Measurements from ENCODE around the gene DNAAF2.
A peak's percentile ranks its signal among the peaks of the same experiment; 100 is the strongest.
"Not testable (repeated sequence)": the region's sequence is repeated elsewhere in the genome, so short reads cannot be mapped to it uniquely, and the experiment has no call there.

DNAAF2 gene

DNA sequence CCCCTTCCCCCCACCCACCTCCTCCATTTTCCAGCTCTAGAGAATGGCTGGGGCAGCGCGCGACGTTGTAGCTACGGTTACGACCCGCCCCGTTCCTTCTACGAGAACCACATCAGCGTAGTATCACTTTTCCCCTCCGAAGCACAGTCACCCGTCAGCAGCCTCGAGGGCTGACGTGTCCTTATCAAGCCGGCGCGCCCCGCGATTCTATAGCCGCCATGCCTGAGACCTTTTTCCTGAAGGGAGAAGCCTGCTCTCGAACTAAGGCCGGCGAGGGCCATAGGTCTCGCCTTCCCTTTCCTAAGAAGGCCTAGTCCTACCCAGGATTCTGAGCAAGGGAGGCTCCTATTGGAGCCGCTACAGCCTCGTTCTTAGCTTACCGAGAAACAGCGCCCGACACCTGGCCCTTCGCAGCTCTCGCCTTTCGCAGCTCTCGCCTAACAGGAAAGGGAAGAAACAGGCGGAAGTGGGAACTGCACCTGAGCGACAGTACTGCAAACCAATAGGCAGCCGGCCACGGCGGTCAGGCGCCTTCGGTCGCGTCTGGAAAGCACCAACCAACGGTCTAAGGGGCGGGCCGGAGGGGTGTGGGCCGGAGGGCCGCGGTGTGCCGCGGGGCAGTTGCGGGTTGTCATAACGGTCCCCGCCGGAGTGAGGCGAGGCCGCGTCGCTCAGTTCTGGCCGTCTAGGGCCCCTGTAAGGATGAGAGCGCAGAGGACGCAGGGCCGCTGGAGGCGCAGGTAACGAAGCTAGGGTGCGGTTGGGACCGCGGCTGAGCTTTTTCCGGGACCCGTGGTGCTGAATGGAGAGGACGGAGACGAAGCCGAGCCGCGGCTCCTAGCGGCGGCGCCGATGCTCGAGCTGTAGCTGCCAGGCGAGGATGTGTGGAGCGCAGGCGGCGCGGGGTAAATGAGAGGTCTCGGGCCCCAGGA, 14.6 kb downstream of the DNAAF2 start, which contains the start of the genes MGAT2 and RPL36AL:
Gene MGAT2, plus strand, starts transcription at position 618 of the 932 bp plus-strand sequence. CDS start 470 bp downstream, outside the sequence.
Gene RPL36AL, minus strand, starts transcription at position 445 of the 932 bp plus-strand sequence. CDS start 1,522 bp downstream, outside the sequence.
- peak within 1 kb of the TSS; percentile 93 for H3K4me3 ChIP-seq (replicated peaks; ENCODE audit: low read depth, low read length)
- TF ChIP-seq, protein P1, sequence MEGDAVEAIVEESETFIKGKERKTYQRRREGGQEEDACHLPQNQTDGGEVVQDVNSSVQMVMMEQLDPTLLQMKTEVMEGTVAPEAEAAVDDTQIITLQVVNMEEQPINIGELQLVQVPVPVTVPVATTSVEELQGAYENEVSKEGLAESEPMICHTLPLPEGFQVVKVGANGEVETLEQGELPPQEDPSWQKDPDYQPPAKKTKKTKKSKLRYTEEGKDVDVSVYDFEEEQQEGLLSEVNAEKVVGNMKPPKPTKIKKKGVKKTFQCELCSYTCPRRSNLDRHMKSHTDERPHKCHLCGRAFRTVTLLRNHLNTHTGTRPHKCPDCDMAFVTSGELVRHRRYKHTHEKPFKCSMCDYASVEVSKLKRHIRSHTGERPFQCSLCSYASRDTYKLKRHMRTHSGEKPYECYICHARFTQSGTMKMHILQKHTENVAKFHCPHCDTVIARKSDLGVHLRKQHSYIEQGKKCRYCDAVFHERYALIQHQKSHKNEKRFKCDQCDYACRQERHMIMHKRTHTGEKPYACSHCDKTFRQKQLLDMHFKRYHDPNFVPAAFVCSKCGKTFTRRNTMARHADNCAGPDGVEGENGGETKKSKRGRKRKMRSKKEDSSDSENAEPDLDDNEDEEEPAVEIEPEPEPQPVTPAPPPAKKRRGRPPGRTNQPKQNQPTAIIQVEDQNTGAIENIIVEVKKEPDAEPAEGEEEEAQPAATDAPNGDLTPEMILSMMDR (IDR thresholded peaks at IDR 0.05; ENCODE audit: low read length, missing control alignments): peak; percentile 23
- DNase-seq (ENCODE audit: low read depth): peak; percentile 99

GRCh38 chr14:49619730-49620129, 15.3 kb downstream of the DNAAF2 start:
- TF ChIP-seq, protein P1 (IDR thresholded peaks at IDR 0.05; ENCODE audit: low read length, missing control alignments): no peak
- DNase-seq (ENCODE audit: low read depth): no peak
- peak overlapping the region; percentile 93 for H3K4me3 ChIP-seq (replicated peaks; ENCODE audit: low read depth, low read length)

- peak overlapping the region; percentile 93 for H3K4me3 ChIP-seq (replicated peaks; ENCODE audit: low read depth, low read length)
- DNase-seq (ENCODE audit: low read depth): not testable (repeated sequence)
Observed at GRCh38 chr14:49619273-49619672, 15.8 kb downstream of the DNAAF2 start.

DNA sequence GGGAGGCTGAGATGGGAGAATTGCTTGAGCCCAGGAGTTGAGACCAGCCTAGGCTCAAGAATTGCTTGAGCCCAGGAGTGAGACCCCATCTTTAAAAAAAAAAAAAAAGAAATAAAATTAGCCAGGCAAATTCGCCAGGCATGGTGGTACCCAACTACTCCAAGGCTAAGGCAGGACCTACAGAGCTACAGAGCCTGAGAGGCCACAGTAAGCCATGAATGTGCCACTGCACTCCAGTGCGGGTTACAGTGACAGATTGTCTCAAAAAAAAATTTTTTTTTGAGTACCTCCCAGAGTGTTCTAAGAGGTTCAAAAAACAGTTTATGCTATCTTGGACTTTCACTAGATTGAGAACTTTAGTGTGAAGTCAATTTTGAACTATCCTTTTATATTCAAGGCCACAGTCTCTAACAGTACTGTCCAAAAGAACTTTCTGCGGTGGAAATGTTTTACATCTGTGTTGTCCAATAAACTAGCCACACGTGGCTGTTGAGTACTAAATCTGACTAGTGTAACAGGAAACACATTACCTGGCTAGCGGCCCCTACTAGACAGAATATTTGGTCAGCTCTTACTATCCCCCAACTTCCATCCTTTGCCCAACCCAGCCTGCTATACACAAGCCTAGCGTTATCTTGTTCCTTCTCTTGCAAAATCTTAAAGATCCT, 17.1 kb downstream of the DNAAF2 start:
- TF ChIP-seq, protein P1 (IDR thresholded peaks at IDR 0.05; ENCODE audit: low read length, missing control alignments): no peak
- DNase-seq (ENCODE audit: low read depth): no peak
- no peak overlapping the region for H3K4me3 ChIP-seq (replicated peaks; ENCODE audit: low read depth, low read length)

DNA sequence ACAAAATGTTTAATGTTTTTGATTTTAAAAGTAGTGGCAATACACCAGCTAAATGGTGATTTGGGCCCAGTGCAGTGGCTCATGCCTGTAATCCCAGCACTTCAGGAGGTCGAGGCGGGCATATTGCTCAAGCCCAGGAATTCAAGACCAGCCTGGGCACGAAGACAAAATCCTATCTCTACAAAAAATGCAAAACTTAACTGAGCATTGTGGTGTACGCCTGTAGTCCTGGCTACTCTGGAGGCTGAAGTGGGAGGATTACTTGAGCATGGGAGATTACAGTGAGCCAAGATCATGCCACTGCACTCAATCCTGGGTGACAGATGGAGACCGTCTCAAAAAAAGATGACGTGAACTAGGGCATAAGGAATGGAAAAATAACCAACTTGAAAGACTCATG, 19.3 kb downstream of the DNAAF2 start:
- peak; percentile 43 for DNase-seq (ENCODE audit: low read depth)
- TF ChIP-seq, protein P1 (IDR thresholded peaks at IDR 0.05; ENCODE audit: low read length, missing control alignments): no peak

DNA sequence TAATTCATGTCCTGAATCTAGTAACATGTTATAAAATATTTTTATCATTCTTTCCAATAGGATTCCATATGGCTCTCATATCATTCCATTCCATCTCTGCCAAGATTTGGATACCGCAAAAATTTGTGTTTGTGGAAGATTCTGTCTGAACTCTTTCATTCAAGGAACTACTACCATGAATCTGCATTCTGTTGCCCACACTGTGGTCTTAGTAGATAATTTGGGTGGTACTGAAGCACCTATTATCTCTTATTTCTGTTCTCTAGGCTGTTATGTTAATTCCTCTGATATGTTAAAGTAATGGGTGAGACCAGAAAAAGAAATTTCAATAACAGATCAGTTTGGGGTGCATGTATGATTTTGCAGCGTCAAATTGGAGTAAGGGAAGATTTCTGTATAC, 20.8 kb downstream of the DNAAF2 start:
- no peak overlapping the region for H3K4me3 ChIP-seq (replicated peaks; ENCODE audit: low read depth, low read length)
- TF ChIP-seq, protein P1 (IDR thresholded peaks at IDR 0.05; ENCODE audit: low read length, missing control alignments): no peak
- DNase-seq (ENCODE audit: low read depth): no peak

More for the DNA sequence above, 19.3 kb downstream of the DNAAF2 start:
- H3K4me3 ChIP-seq (replicated peaks; ENCODE audit: low read depth, low read length): no peak overlapping the region

- TF ChIP-seq, protein P1 (IDR thresholded peaks at IDR 0.05; ENCODE audit: low read length, missing control alignments): no peak
- no peak overlapping the region for H3K4me3 ChIP-seq (replicated peaks; ENCODE audit: low read depth, low read length)
- DNase-seq (ENCODE audit: low read depth): no peak
Observed at GRCh38 chr14:49612671-49613070, 22.4 kb downstream of the DNAAF2 start.

All from fibroblast of pulmonary artery (primary cell).